ENCODE measurements around the gene MYO10. TPM values are rescaled to one million over a fixed set of nuclear protein-coding genes. Genes with fewer than 3 reads are reported as not detected.

Gene MYO10
- total and polyA plus RNA-seq, 9 donors, result 10.8 to 35.8 (median 16.3) TPM

DNA sequence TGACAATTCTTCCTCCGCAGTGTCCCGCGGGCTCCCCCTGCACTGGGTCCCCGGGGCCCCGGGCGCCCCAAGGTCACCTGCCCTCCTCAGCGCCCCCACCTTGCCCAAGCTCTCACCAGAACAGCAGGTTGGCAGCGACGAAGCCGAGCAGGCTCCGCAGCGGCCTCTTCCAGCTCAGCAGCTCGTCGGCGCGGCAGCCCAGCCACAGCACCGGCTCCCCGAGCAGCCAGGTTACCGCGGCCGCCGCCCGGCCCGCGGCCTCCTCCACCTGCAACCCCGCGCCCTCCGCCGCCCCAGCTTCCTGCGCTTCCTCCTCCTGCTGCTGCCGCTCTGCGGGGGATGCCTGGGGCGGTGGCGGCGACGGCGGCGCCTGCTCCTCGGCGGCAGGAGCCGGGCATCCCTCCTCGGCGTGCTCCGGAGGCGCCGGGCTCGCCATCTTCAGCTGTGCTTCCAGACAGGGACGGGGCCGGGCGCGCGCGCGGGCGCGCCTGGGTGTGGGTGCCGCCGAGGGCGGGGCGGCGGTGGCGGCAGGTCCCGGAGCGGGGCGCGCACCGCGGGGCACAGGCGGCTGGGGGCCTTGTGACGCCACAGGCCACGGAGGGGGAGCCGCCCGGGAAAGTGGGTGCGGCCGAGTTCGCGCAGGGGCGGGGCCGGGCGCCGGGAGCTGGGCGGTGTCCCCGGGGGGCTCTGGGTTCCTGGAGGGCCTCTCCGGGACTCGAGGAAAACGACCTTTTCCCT is 319.4 kb downstream of the MYO10 start, which contains the start of gene RETREG1:
TSS of gene RETREG1 (minus strand) at position 462 of the 738 bp plus-strand sequence. CDS start at position 436, 26 bp downstream.
- Histone ChIP-seq H3K27ac (peak within 1 kb of the TSS in 1 of 2 donors; percentile 18), H3K4me1 (ENCODE audit: insufficient read depth) (peaks cover 4% of the 10 kb centered on the region), H3K9me3 (no peaks in the 10 kb centered on the region), H3K27me3 (no peaks in the 10 kb centered on the region), H3K36me3 (no peaks in the 10 kb centered on the region), H3K4me3 (peak within 1 kb of the TSS; percentile 45)
- 1 to 3% (median 1%) methylated on average over 60 to 86 of the region's 86 CpGs for WGBS, 3 donors
- intact Hi-C loops (cut with DNase I), result no loop called here
- TF ChIP-seq POLR2A (IDR thresholded peaks at IDR 0.05), result no peak
- no peak for TF ChIP-seq CTCF (IDR thresholded peaks at IDR 0.05)
- peak; percentile 50 to 73 (median 55) for DNase-seq

DNA sequence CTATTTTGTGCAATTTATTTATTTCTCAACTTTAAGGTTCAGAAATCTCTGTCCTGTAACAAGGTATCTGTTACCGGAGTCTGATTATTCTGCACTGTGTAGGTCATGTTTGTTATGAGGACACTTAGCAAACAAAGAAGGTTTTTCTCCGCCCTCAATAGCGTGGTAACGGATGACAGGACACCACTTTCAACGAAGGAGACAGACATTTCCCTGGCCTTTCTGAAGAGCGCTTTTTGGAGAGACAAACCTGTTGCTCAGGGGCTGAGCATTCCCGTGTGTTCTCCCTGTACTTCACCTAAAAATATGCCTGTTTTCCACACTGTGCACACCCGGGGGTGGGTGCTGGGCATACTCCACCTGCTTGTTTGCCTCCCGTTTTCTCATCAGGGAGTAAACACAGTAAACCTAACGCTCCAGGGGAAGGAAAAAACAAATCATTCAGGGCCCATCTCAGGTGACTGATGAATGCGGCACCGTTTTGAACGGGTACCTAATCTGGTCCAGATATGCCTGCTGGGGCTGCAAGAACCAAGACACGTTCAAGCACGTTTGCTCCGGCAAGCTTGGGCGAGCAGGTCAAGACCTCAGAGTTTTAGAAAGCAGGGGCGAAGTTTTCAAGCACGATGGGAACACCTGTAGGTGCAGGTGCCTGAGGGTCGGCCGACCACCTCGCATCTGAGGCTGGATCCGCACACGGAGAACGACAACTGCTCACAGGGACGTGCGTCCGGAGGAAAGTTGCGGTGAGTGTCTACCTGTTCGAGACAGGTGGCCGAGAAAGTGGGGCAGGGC is 320.1 kb downstream of the MYO10 start:
- TF ChIP-seq CTCF (IDR thresholded peaks at IDR 0.05) (no peak), POLR2A (IDR thresholded peaks at IDR 0.05) (no peak), EP300 (IDR thresholded peaks at IDR 0.05) (no peak)
- Histone ChIP-seq H3K27ac (no peak overlapping the region), H3K4me1 (ENCODE audit: insufficient read depth) (peaks cover 4% of the 10 kb centered on the region), H3K27me3 (no peaks in the 10 kb centered on the region), H3K36me3 (no peaks in the 10 kb centered on the region), H3K4me3 (peak overlapping the region; percentile 45), H3K9me3 (no peaks in the 10 kb centered on the region)
- intact Hi-C loops (cut with DNase I), result no loop called here
- WGBS, 3 donors, result 18 to 24% (median 22%) methylated on average over 31 of the region's 31 CpGs
- no peak for DNase-seq

DNA sequence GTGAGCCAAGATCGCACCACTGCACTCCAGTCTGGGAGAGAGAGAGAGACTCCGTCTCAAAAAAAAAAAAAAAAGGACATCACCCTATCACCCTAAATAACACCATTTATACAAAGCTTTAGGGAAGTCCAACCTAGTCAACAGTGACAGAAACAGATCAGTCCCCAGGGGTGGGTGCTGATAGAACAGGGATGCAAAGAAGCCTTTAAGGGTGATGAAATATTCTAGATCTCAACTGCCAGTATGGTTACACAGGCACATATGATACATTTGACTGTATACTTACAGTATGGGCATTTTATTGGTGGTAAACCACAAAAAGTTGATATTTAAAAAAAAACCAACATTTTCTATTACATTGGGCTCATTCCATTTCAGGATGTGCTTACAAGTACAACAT is 324.1 kb downstream of the MYO10 start:
- H3K36me3 ChIP-seq, result no peaks in the 10 kb centered on the region
- H3K27me3 ChIP-seq, result no peaks in the 10 kb centered on the region
- H3K9me3 ChIP-seq, result no peaks in the 10 kb centered on the region
- H3K4me3 ChIP-seq, result no peak overlapping the region
- no peak overlapping the region for H3K27ac ChIP-seq
- TF ChIP-seq POLR2A (IDR thresholded peaks at IDR 0.05) (no peak), EP300 (IDR thresholded peaks at IDR 0.05) (no peak), CTCF (IDR thresholded peaks at IDR 0.05) (no peak)
- DNase-seq, result no peak
- 90 to 98% (median 92%) methylated on average over 2 of the region's 2 CpGs for WGBS, 3 donors
- intact Hi-C loops (cut with DNase I), result no loop called here
- peaks cover 2% of the 10 kb centered on the region for H3K4me1 ChIP-seq (ENCODE audit: insufficient read depth)

Small RNA genes within 50 kb of the gene (small RNA-seq; reads per million reads assigned to genes)
- gene RF00019 (not detected), gene RNA5SP179 (not detected), gene RNU6-660P (not detected)
